GM12865 (cell line): ENCODE measurements around the gene SBNO1.
"Not testable (repeated sequence)": the region's sequence is repeated elsewhere in the genome, so short reads cannot be mapped to it uniquely, and the experiment has no call there.

Experiments used
- DNase-seq: peaks from one replicate; pipeline ENCODE4 v3.0.0; 2010; ENCODE audit warnings: low read depth
- H3K4me3 ChIP-seq: 2 replicates; pipeline ENCODE4 v1.5.1; 2011; ENCODE audit warnings: mild to moderate bottlenecking, low read depth, low read length, control low read depth
- CTCF ChIP-seq: IDR thresholded peaks from 2 replicates; pipeline ENCODE4 v1.5.1; 2011; ENCODE audit warnings: low read length, control low read depth, low read depth, inconsistent platforms; ENCODE audit not compliant: insufficient read depth; ENCODE audit errors: missing control alignments

SBNO1 gene

GRCh38 chr12:123336530-123336929 is 28.1 kb downstream of the SBNO1 start:
- H3K4me3 ChIP-seq = no peak overlapping the region
- no peak for DNase-seq
- TF ChIP-seq CTCF = no peak

- no peak for DNase-seq
- no peak overlapping the region for H3K4me3 ChIP-seq
- no peak for TF ChIP-seq CTCF
These were observed 29.2 kb downstream of the SBNO1 start for GRCh38 chr12:123335490-123335889.

- TF ChIP-seq CTCF = no peak
- DNase-seq = no peak
- no peak overlapping the region for H3K4me3 ChIP-seq
These were observed 34.8 kb downstream of the SBNO1 start for GRCh38 chr12:123329799-123330198.

- TF ChIP-seq CTCF = no peak
- H3K4me3 ChIP-seq = no peak overlapping the region
- DNase-seq = no peak
These were observed 44.8 kb downstream of the SBNO1 start for GRCh38 chr12:123319826-123320225.

- TF ChIP-seq CTCF = no peak
- H3K4me3 ChIP-seq = no peak overlapping the region
- DNase-seq = no peak
These were observed 45.4 kb downstream of the SBNO1 start for GRCh38 chr12:123319273-123319672.

GRCh38 chr12:123313046-123313445 is 51.6 kb downstream of the SBNO1 start:
- DNase-seq, H3K4me3 ChIP-seq: not testable (repeated sequence)

- H3K4me3 ChIP-seq = no peak overlapping the region
- no peak for DNase-seq
- no peak for TF ChIP-seq CTCF
These were observed 58.4 kb downstream of the SBNO1 start for GRCh38 chr12:123306200-123306599.

GRCh38 chr12:123305136-123305535 is 59.5 kb downstream of the SBNO1 start:
- no peak overlapping the region for H3K4me3 ChIP-seq
- TF ChIP-seq CTCF = no peak
- no peak for DNase-seq
